Naive thymus-derived CD4-positive, alpha-beta T cell (primary cell): ENCODE results near the gene MYO10. TPM values are rescaled to one million over a fixed set of nuclear protein-coding genes. Genes with fewer than 3 reads are reported as not detected.

Experiments used
- ATAC-seq: fragments of 150-1000 bp; cut with Tn5 transposase; 2 replicates; pipeline ENCODE4 v1.10.0; 2021; ENCODE audit warnings: mild to moderate bottlenecking, moderate library complexity
- CTCF ChIA-PET: fragments of 350-600 bp; sonication (Branson Sonifier 250); formaldehyde crosslinking; loops from one replicate; lab custom pipeline; 2021; ENCODE audit warnings: antibody characterized with exemption; lab: Charles Lee
- POLR2A ChIA-PET: fragments of 350-600 bp; sonication (Branson Sonifier 250); formaldehyde crosslinking; loops from one replicate; lab custom pipeline; 2021; ENCODE audit warnings: antibody characterized with exemption, inconsistent platforms; lab: Charles Lee
- DNase-seq, 9 donors: peaks; one replicate each; pipeline versions ENCODE4 v3.0.0 to v3.0.0-alpha.2; 2020 to 2022; ENCODE audit warnings: mixed read lengths in 1 of 9
- H3K27ac ChIP-seq: one replicate; pipeline ENCODE4 v1.7.0; 2013; ENCODE audit warnings: mild to moderate bottlenecking, low read depth, low read length, moderate library complexity
- H3K27me3 ChIP-seq, 2 donors: one replicate each; pipeline ENCODE4 v1.7.0; 2013; ENCODE audit warnings: low read length in 2 of 2, mild to moderate bottlenecking in 2 of 2, moderate library complexity in 2 of 2; ENCODE audit not compliant: control insufficient read depth in 2 of 2, insufficient read depth in 2 of 2
- H3K36me3 ChIP-seq, 3 experiments: 1 replicate in 2 of 3; 2 replicates in 1 of 3; pipeline ENCODE4 v1.7.0; 2013; ENCODE audit warnings: low read length in 3 of 3, mild to moderate bottlenecking in 3 of 3, moderate library complexity in 1 of 3; ENCODE audit not compliant: insufficient read depth in 3 of 3, control insufficient read depth in 2 of 3
- H3K4me1 ChIP-seq, 2 donors: one replicate each; pipeline ENCODE4 v1.7.0; 2013; ENCODE audit warnings: low read length in 2 of 2, mild to moderate bottlenecking in 2 of 2, moderate library complexity in 1 of 2; ENCODE audit not compliant: control insufficient read depth in 2 of 2, insufficient read depth in 2 of 2
- H3K4me3 ChIP-seq: 2 replicates; pipeline ENCODE4 v1.7.0; 2013; ENCODE audit warnings: mild to moderate bottlenecking, low read length
- H3K9me3 ChIP-seq, 3 experiments: 1 replicate in 2 of 3; 2 replicates in 1 of 3; pipeline ENCODE4 v1.7.0; 2013; ENCODE audit warnings: low read length in 3 of 3; ENCODE audit not compliant: control insufficient read depth in 2 of 3
- H3K27ac Mint-ChIP-seq, 9 donors: one replicate each; pipeline ENCODE4 v1.8.0; 2020 to 2022; ENCODE audit warnings: mixed read lengths in 9 of 9, mild to moderate bottlenecking in 8 of 9, moderate library complexity in 5 of 9, inconsistent platforms in 2 of 9
- H3K27me3 Mint-ChIP-seq, 5 donors: one replicate each; pipeline ENCODE4 v1.8.0; 2021 to 2022; ENCODE audit warnings: mixed read lengths in 5 of 5, mild to moderate bottlenecking in 1 of 5
- H3K36me3 Mint-ChIP-seq, 5 donors: one replicate each; pipeline ENCODE4 v1.8.0; 2020 to 2022; ENCODE audit warnings: mixed read lengths in 5 of 5, mild to moderate bottlenecking in 3 of 5, inconsistent platforms in 1 of 5
- H3K4me1 Mint-ChIP-seq, 7 donors: one replicate each; pipeline ENCODE4 v1.8.0; 2020 to 2022; ENCODE audit warnings: mixed read lengths in 7 of 7, mild to moderate bottlenecking in 3 of 7, inconsistent platforms in 1 of 7
- H3K4me3 Mint-ChIP-seq, 10 donors: one replicate each; pipeline ENCODE4 v1.8.0; 2020 to 2022; ENCODE audit warnings: mild to moderate bottlenecking in 10 of 10, mixed read lengths in 10 of 10, moderate library complexity in 6 of 10, inconsistent platforms in 2 of 10
- H3K9me3 Mint-ChIP-seq, 11 donors: one replicate each; pipeline ENCODE4 v1.8.0; 2020 to 2022; ENCODE audit warnings: mixed read lengths in 11 of 11, mild to moderate bottlenecking in 4 of 11, inconsistent platforms in 1 of 11, moderate library complexity in 1 of 11
- intact Hi-C, 2 donors: fragments of 100-400 bp; cut with micrococcal nuclease; formaldehyde crosslinking; loops; one replicate each; pipeline ENCODE4 v1.15.1; 2023
- polyA plus RNA-seq, 2 donors: library from polyadenylated mRNA; unstranded; fragments of 300-500 nt; fragmentation: Illumina TruSeq; gene quantifications; one replicate each; pipeline ENCODE4 v1.2.3, GENCODE V29; 2021
- total RNA-seq, 6 experiments: library from RNA in 5 of 6; stranded (reverse) in 5 of 6; gene quantifications; 1 replicate in 5 of 6; 2 replicates in 1 of 6; pipeline ENCODE4 v1.2.3 and lab custom pipeline; 2021 to 2026

Gene MYO10
- total and polyA plus RNA-seq, 7 experiments from 2014 or later = 0.02 to 1.0 TPM; not detected in 5

- ChIA-PET CTCF (no interaction called here), POLR2A (no interaction called here)
- no peak for ATAC-seq
- no peak for DNase-seq
- Histone ChIP-seq H3K4me3 (no peak overlapping the region), H3K4me1 (no peaks in the 10 kb centered on the region), H3K27me3 (no peaks in the 10 kb centered on the region), H3K27ac (no peak overlapping the region), H3K9me3 (no peaks in the 10 kb centered on the region), H3K36me3 (no peaks in the 10 kb centered on the region)
- Mint-ChIP-seq H3K9me3 (no peaks in the 10 kb centered on the region), H3K4me3 (no peak overlapping the region), H3K4me1 (peaks cover 2 to 11% (median 5%) of the 10 kb centered on the region in 7 donors), H3K36me3 (no peaks in the 10 kb centered on the region), H3K27ac (no peak overlapping the region), H3K27me3 (peaks cover 0 to 4% (median 0%) of the 10 kb centered on the region in 5 donors)
- intact Hi-C loops = no loop called here
Observed at GRCh38 chr5:16788957-16789356, 147.1 kb downstream of the MYO10 start.

- no peaks in the 10 kb centered on the region for H3K36me3 ChIP-seq
Observed at GRCh38 chr5:16787278-16787677, 148.8 kb downstream of the MYO10 start.

GRCh38 chr5:16784843-16785791 lies 151.0 kb downstream of the MYO10 start:
- ATAC-seq (no peak), DNase-seq (no peak)
- intact Hi-C loops = no loop called here
- POLR2A ChIA-PET = no interaction called here
- Mint-ChIP-seq H3K4me1 (peaks cover 0 to 2% (median 0%) of the 10 kb centered on the region in 7 donors), H3K27ac (no peak overlapping the region), H3K36me3 (no peaks in the 10 kb centered on the region), H3K27me3 (peaks cover 0 to 7% (median 0%) of the 10 kb centered on the region in 5 donors), H3K9me3 (no peaks in the 10 kb centered on the region), H3K4me3 (no peak overlapping the region)
- CTCF ChIA-PET = no interaction called here
- H3K27ac ChIP-seq = no peak overlapping the region
- no peaks in the 10 kb centered on the region for H3K9me3 ChIP-seq
- H3K27me3 ChIP-seq = no peaks in the 10 kb centered on the region
- no peak overlapping the region for H3K4me3 ChIP-seq
- H3K4me1 ChIP-seq = no peaks in the 10 kb centered on the region
- H3K36me3 ChIP-seq = no peaks in the 10 kb centered on the region

More at GRCh38 chr5:16787278-16787677, 148.8 kb downstream of the MYO10 start:
- Mint-ChIP-seq H3K27ac (no peak overlapping the region), H3K4me1 (peaks cover 2 to 11% (median 5%) of the 10 kb centered on the region in 7 donors), H3K36me3 (no peaks in the 10 kb centered on the region), H3K9me3 (no peaks in the 10 kb centered on the region), H3K4me3 (no peak overlapping the region), H3K27me3 (peaks cover 0 to 7% (median 0%) of the 10 kb centered on the region in 5 donors)
- Histone ChIP-seq H3K9me3 (no peaks in the 10 kb centered on the region), H3K27ac (no peak overlapping the region), H3K4me3 (no peak overlapping the region), H3K27me3 (no peaks in the 10 kb centered on the region), H3K4me1 (no peaks in the 10 kb centered on the region)
- ChIA-PET CTCF (no interaction called here), POLR2A (no interaction called here)
- no peak for ATAC-seq
- no peak for DNase-seq
- intact Hi-C loops = no loop called here

- no peak overlapping the region for H3K4me3 ChIP-seq
- intact Hi-C loops = no loop called here
Observed at GRCh38 chr5:16784088-16784487, 152.0 kb downstream of the MYO10 start.

GRCh38 chr5:16781828-16782626 lies 154.1 kb downstream of the MYO10 start:
- no peaks in the 10 kb centered on the region for H3K9me3 ChIP-seq
- Mint-ChIP-seq H3K27me3 (peaks cover 0 to 7% (median 0%) of the 10 kb centered on the region in 5 donors), H3K36me3 (no peaks in the 10 kb centered on the region), H3K27ac (no peak overlapping the region), H3K4me3 (no peak overlapping the region), H3K4me1 (peaks cover 0 to 2% (median 0%) of the 10 kb centered on the region in 7 donors), H3K9me3 (no peaks in the 10 kb centered on the region)
- intact Hi-C loops = no loop called here
- DNase-seq (no peak), ATAC-seq (no peak)
- no peak overlapping the region for H3K4me3 ChIP-seq
- no peak overlapping the region for H3K27ac ChIP-seq
- H3K4me1 ChIP-seq = no peaks in the 10 kb centered on the region
- ChIA-PET CTCF (no interaction called here), POLR2A (interaction anchor here (0.6 kb wide), 1 partner anchor 1937 kb away, joined by 4 read pairs; no protein-coding TSS in a partner anchor)
- H3K27me3 ChIP-seq = no peaks in the 10 kb centered on the region
- no peaks in the 10 kb centered on the region for H3K36me3 ChIP-seq

More at GRCh38 chr5:16784088-16784487, 152.0 kb downstream of the MYO10 start:
- DNase-seq (no peak), ATAC-seq (no peak)
- no peak overlapping the region for H3K4me3 Mint-ChIP-seq
- H3K36me3 ChIP-seq = no peaks in the 10 kb centered on the region
- H3K27ac ChIP-seq = no peak overlapping the region
- no peaks in the 10 kb centered on the region for H3K36me3 Mint-ChIP-seq
- no peaks in the 10 kb centered on the region for H3K4me1 ChIP-seq
- H3K27me3 ChIP-seq = no peaks in the 10 kb centered on the region
- POLR2A ChIA-PET = no interaction called here
- H3K27ac Mint-ChIP-seq = no peak overlapping the region
- CTCF ChIA-PET = no interaction called here
- H3K4me1 Mint-ChIP-seq = peaks cover 0 to 2% (median 0%) of the 10 kb centered on the region in 7 donors
- H3K9me3 Mint-ChIP-seq = no peaks in the 10 kb centered on the region
- peaks cover 0 to 7% (median 0%) of the 10 kb centered on the region in 5 donors for H3K27me3 Mint-ChIP-seq
- H3K9me3 ChIP-seq = no peaks in the 10 kb centered on the region

GRCh38 chr5:16780325-16780724 lies 155.8 kb downstream of the MYO10 start:
- no peaks in the 10 kb centered on the region for H3K9me3 ChIP-seq
- CTCF ChIA-PET = no interaction called here
- ATAC-seq = no peak
- H3K4me3 ChIP-seq = no peak overlapping the region
- no peak for DNase-seq
- POLR2A ChIA-PET = no interaction called here
- intact Hi-C loops = no loop called here
- no peaks in the 10 kb centered on the region for H3K27me3 ChIP-seq
- H3K36me3 ChIP-seq = no peaks in the 10 kb centered on the region
- H3K27me3 Mint-ChIP-seq = peaks cover 0 to 7% (median 0%) of the 10 kb centered on the region in 5 donors
- H3K27ac Mint-ChIP-seq = no peak overlapping the region
- H3K9me3 Mint-ChIP-seq = no peaks in the 10 kb centered on the region
- H3K4me1 Mint-ChIP-seq = peaks cover 0 to 2% (median 0%) of the 10 kb centered on the region in 7 donors
- H3K4me1 ChIP-seq = no peaks in the 10 kb centered on the region
- no peaks in the 10 kb centered on the region for H3K36me3 Mint-ChIP-seq
- H3K27ac ChIP-seq = no peak overlapping the region
- H3K4me3 Mint-ChIP-seq = no peak overlapping the region
